HCT116 (cell line): ENCODE results near the gene SYN1. TPM values are rescaled to one million over a fixed set of nuclear protein-coding genes. Genes with fewer than 3 reads are reported as not detected.

ENCODE experiments used
- ATAC-seq: fragments of 200-7000 bp; cut with Tn5 transposase; 2 replicates; pipeline ENCODE4 v1.9.1; 2020; ENCODE audit warnings: mild to moderate bottlenecking, moderate library complexity
- BruUV-seq: library from RNA; stranded (reverse); fragments of 400-500 nt; replicated peaks from 2 replicates; lab custom pipeline; 2021; lab: Mats Ljungman, UMichigan
- CTCF ChIA-PET: fragments of 300-600 bp; sonication (Branson Sonifier 250); formaldehyde crosslinking; loops from one replicate; lab custom pipeline; 2021; ENCODE audit warnings: antibody characterized with exemption; lab: Charles Lee
- POLR2A ChIA-PET: fragments of 300-600, 350-600 bp; sonication (Branson Sonifier 250); formaldehyde crosslinking; loops from one replicate; lab custom pipeline; 2021; ENCODE audit warnings: antibody characterized with exemption; lab: Charles Lee
- RAD21 ChIA-PET, 2 experiments: fragments of 300-600 bp; sonication (Branson Sonifier 250); formaldehyde crosslinking; loops; one replicate each; lab custom pipeline; 2023; ENCODE audit warnings: low total read pairs in 2 of 2; ENCODE audit not compliant: uncharacterized antibody in 2 of 2, unreplicated experiment in 2 of 2, low non-redundant PET in 1 of 2; lab: Charles Lee
- DNase-seq: peaks from one replicate; pipeline ENCODE4 v3.0.0-alpha.2; 2010; ENCODE audit warnings: low read depth, low spot score
- H2AFZ ChIP-seq: fragments of 200-600 bp; shearing (Covaris generic), sonication (generic); 2 replicates; pipeline ENCODE4 v1.6.1; 2017; ENCODE audit warnings: low read depth, mixed run types, mixed read lengths, antibody characterized with exemption, low read length; ENCODE audit not compliant: poor library complexity, severe bottlenecking
- H3K27ac ChIP-seq: 2 replicates; pipeline ENCODE4 v1.5.1; 2012; ENCODE audit warnings: low read depth, low read length
- H3K27me3 ChIP-seq: fragments of 200-600 bp; sonication (generic); 2 replicates; pipeline ENCODE4 v1.6.1; 2016; ENCODE audit warnings: mixed run types, low read length, mixed read lengths; ENCODE audit not compliant: insufficient read depth
- H3K36me3 ChIP-seq, 2 experiments: fragments of 200-500 bp in 1 of 2; fragments of 200-600 bp in 1 of 2; sonication (Bioruptor generic) in 1 of 2; sonication (generic) in 1 of 2; 2 replicates each; pipeline versions ENCODE4 v1.5.1 to v1.6.1; 2014 to 2016; ENCODE audit warnings: low read length in 2 of 2, inconsistent platforms in 1 of 2, mixed read lengths in 1 of 2, mixed run types in 1 of 2; ENCODE audit not compliant: insufficient read depth in 2 of 2, control insufficient read depth in 1 of 2
- H3K4me1 ChIP-seq, 2 experiments: fragments of 200-600 bp in 1 of 2; sonication (generic) in 1 of 2; 2 replicates each; pipeline versions ENCODE4 v1.5.1 to v1.6.1; 2012 to 2017; ENCODE audit warnings: low read length in 2 of 2, inconsistent platforms in 1 of 2, mild to moderate bottlenecking in 1 of 2, mixed read lengths in 1 of 2, mixed run types in 1 of 2, moderate library complexity in 1 of 2; ENCODE audit not compliant: insufficient read depth in 2 of 2, control insufficient read depth in 1 of 2
- H3K4me2 ChIP-seq: fragments of 200-600 bp; sonication (generic); 2 replicates; pipeline ENCODE4 v1.6.1; 2017; ENCODE audit warnings: mixed run types, low read length, mixed read lengths
- H3K4me3 ChIP-seq, 2 experiments: fragments of 200-600 bp in 1 of 2; sonication (generic) in 1 of 2; replicated peaks in 1 of 2; 2 replicates each; pipeline ENCODE4 v1.5.1; 2011 to 2016; ENCODE audit warnings: low read length in 2 of 2, control low read depth in 1 of 2, low read depth in 1 of 2, mild to moderate bottlenecking in 1 of 2, mixed read lengths in 1 of 2, mixed run types in 1 of 2
- H3K79me2 ChIP-seq: fragments of 200-600 bp; sonication (generic); 2 replicates; pipeline ENCODE4 v1.6.1; 2017; ENCODE audit warnings: mild to moderate bottlenecking, mixed run types, low read length, moderate library complexity, mixed read lengths; ENCODE audit not compliant: insufficient read depth
- H3K9ac ChIP-seq: fragments of 200-600 bp; sonication (generic); 2 replicates; pipeline ENCODE4 v1.6.1; 2016; ENCODE audit warnings: low read length, mixed read lengths
- H3K9me2 ChIP-seq: fragments of 200-600 bp; sonication (generic), shearing (Covaris generic); 2 replicates; pipeline ENCODE4 v1.6.1; 2017; ENCODE audit warnings: mixed run types, mild to moderate bottlenecking, moderate library complexity; ENCODE audit not compliant: insufficient read depth
- H3K9me3 ChIP-seq, 2 experiments: fragments of 200-500 bp in 1 of 2; fragments of 200-600 bp in 1 of 2; sonication (Bioruptor generic) in 1 of 2; sonication (generic) in 1 of 2; 2 replicates each; pipeline ENCODE4 v1.6.1; 2014 to 2017; ENCODE audit warnings: low read length in 2 of 2, mixed read lengths in 2 of 2, inconsistent platforms in 1 of 2, low read depth in 1 of 2, mild to moderate bottlenecking in 1 of 2, mixed run types in 1 of 2, moderate library complexity in 1 of 2; ENCODE audit not compliant: control insufficient read depth in 1 of 2, insufficient read depth in 1 of 2
- H4K20me1 ChIP-seq: fragments of 200-600 bp; sonication (generic), shearing (Covaris generic); 2 replicates; pipeline ENCODE4 v1.6.1; 2017; ENCODE audit warnings: mixed run types, mild to moderate bottlenecking, moderate library complexity; ENCODE audit not compliant: insufficient read depth
- CBX3 ChIP-seq: IDR thresholded peaks from 2 replicates; pipeline ENCODE4 v1.6.1; 2012; ENCODE audit warnings: low read depth
- CEBPB ChIP-seq: IDR thresholded peaks from 2 replicates; pipeline ENCODE4 v1.6.1; 2012; ENCODE audit warnings: low read depth
- ELF1 ChIP-seq: IDR thresholded peaks from 2 replicates; pipeline ENCODE4 v1.6.1; 2012; ENCODE audit warnings: low read depth, borderline replicate concordance
- EZH2 ChIP-seq: fragments of 200-600 bp; sonication (generic); IDR thresholded peaks from 2 replicates; pipeline ENCODE4 v1.6.1; 2017; ENCODE audit warnings: antibody characterized with exemption, mixed run types
- FOSL1 ChIP-seq: IDR thresholded peaks from 2 replicates; pipeline ENCODE4 v1.6.1; 2012; ENCODE audit warnings: low read depth
- MAX ChIP-seq: IDR thresholded peaks from 2 replicates; pipeline ENCODE4 v1.6.1; 2012
- POLR2A ChIP-seq: IDR thresholded peaks from 2 replicates; pipeline ENCODE4 v1.7.0; 2011; ENCODE audit warnings: borderline replicate concordance; ENCODE audit not compliant: insufficient read depth, insufficient read length; ENCODE audit errors: extremely low read depth
- POLR2AphosphoS5 ChIP-seq: IDR thresholded peaks from 2 replicates; pipeline ENCODE4 v1.6.1; 2011; ENCODE audit warnings: mild to moderate bottlenecking, low read depth, low read length, moderate library complexity
- REST ChIP-seq: IDR thresholded peaks from 2 replicates; pipeline ENCODE4 v1.6.1; 2012; ENCODE audit warnings: low read depth
- SIN3A ChIP-seq: IDR thresholded peaks from 2 replicates; pipeline ENCODE4 v1.6.1; 2012; ENCODE audit warnings: low read depth
- SP1 ChIP-seq: IDR thresholded peaks from 2 replicates; pipeline ENCODE4 v1.6.1; 2012; ENCODE audit warnings: low read depth
- TCF7L2 ChIP-seq: IDR thresholded peaks from 2 replicates; pipeline ENCODE4 v1.7.0; 2011; ENCODE audit warnings: borderline replicate concordance, inconsistent platforms; ENCODE audit not compliant: insufficient read depth, insufficient read length; ENCODE audit errors: extremely low read depth
- YY1 ChIP-seq: IDR thresholded peaks from 2 replicates; pipeline ENCODE4 v1.6.1; 2011; ENCODE audit warnings: low read length, low read depth, moderate library complexity, mild to moderate bottlenecking; ENCODE audit not compliant: insufficient replicate concordance; ENCODE audit errors: extremely low read depth
- ZBTB33 ChIP-seq: IDR thresholded peaks from 2 replicates; pipeline ENCODE4 v1.6.1; 2011; ENCODE audit warnings: mild to moderate bottlenecking, low read length, moderate library complexity; ENCODE audit not compliant: insufficient replicate concordance; ENCODE audit errors: extremely low read depth
- ZFX ChIP-seq: fragments of 450-650 bp; IDR thresholded peaks from 2 replicates; pipeline ENCODE4 v1.6.1; 2017
- intact Hi-C: fragments of 100-400 bp; cut with micrococcal nuclease; formaldehyde crosslinking; loops from 2 replicates; pipeline ENCODE4 v1.10.0; 2022
- total RNA-seq: library from RNA; stranded (reverse); gene quantifications from one replicate; pipeline ENCODE4 v1.2.1, GENCODE V29; 2021; ENCODE audit not compliant: unreplicated experiment

Gene SYN1
- total RNA-seq, 1 experiment from 2014 or later, result 0.86 TPM

- BruUV-seq, result no TSS peak
- H3K4me1 ChIP-seq, result peaks cover 8 to 36% of the 10 kb centered on the region in 2 experiments; a peak in 3 of 4 replicates
- no peak for DNase-seq
- ChIA-PET POLR2A (no interaction called here), RAD21 (no interaction called here), CTCF (no interaction called here)
- no peak for TF ChIP-seq ZFX
- no peak for TF ChIP-seq CBX3
- TF ChIP-seq FOSL1, result no peak
- no peak for TF ChIP-seq SIN3A
- no peak for TF ChIP-seq YY1
- no peak for TF ChIP-seq POLR2A
- TF ChIP-seq CEBPB, result no peak
- no peak for TF ChIP-seq TCF7L2
- TF ChIP-seq MAX, result no peak
- no peak for TF ChIP-seq REST
- no peak for TF ChIP-seq ELF1
- TF ChIP-seq EZH2, result no peak
- TF ChIP-seq ZBTB33, result no peak
- no peak for TF ChIP-seq SP1
- no peak for TF ChIP-seq POLR2AphosphoS5
- no peaks in the 10 kb centered on the region for H3K27me3 ChIP-seq
- 0 out of 4 replicates have a peak, but pooled peaks cover 0 to 2% of the 10 kb centered on the region in 2 experiments for H3K36me3 ChIP-seq
- no peak overlapping the region for H2AFZ ChIP-seq
- no peaks in the 10 kb centered on the region for H4K20me1 ChIP-seq
- intact Hi-C loops, result no loop called here
- no peak overlapping the region for H3K4me2 ChIP-seq
- H3K27ac ChIP-seq, result no peak overlapping the region
- H3K4me3 ChIP-seq, result no peak overlapping the region
- no peaks in the 10 kb centered on the region for H3K79me2 ChIP-seq
- H3K9me3 ChIP-seq, result no peaks in the 10 kb centered on the region
- H3K9me2 ChIP-seq, result no peaks in the 10 kb centered on the region
- no peak for ATAC-seq
- no peak overlapping the region for H3K9ac ChIP-seq
Measured at GRCh38 chrX:47574547-47575301, 44.9 kb downstream of the SYN1 start.
